Osteoblast (primary cell): ENCODE results near the gene KRT80. TPM values are rescaled to one million over a fixed set of nuclear protein-coding genes. Genes with fewer than 3 reads are reported as not detected.

Source experiments
- DNase-seq: peaks from one replicate; pipeline ENCODE4 v3.0.0; 2011; ENCODE audit warnings: low spot score, mixed read lengths; ENCODE audit not compliant: insufficient read length; ENCODE audit errors: missing footprints
- H2AFZ ChIP-seq: 2 replicates; pipeline ENCODE4 v1.6.0; 2011; ENCODE audit warnings: mild to moderate bottlenecking, low read length
- H3K27ac ChIP-seq: 2 replicates; pipeline ENCODE4 v1.5.1; 2011; ENCODE audit warnings: mild to moderate bottlenecking, low read depth, low read length, moderate library complexity
- H3K27me3 ChIP-seq: 2 replicates; pipeline ENCODE4 v1.6.0; 2012; ENCODE audit warnings: mild to moderate bottlenecking, control low read depth, inconsistent platforms, low read length, moderate library complexity; ENCODE audit not compliant: insufficient read depth
- H3K36me3 ChIP-seq: 2 replicates; pipeline ENCODE4 v1.5.1; 2011; ENCODE audit warnings: mild to moderate bottlenecking, low read length, control low read depth, moderate library complexity; ENCODE audit not compliant: insufficient read depth
- H3K4me1 ChIP-seq: 2 replicates; pipeline ENCODE4 v1.5.1; 2011; ENCODE audit warnings: mild to moderate bottlenecking, low read length, control low read depth, moderate library complexity; ENCODE audit not compliant: insufficient read depth
- H3K4me2 ChIP-seq: 2 replicates; pipeline ENCODE4 v1.6.0; 2011; ENCODE audit warnings: mild to moderate bottlenecking, low read length; ENCODE audit not compliant: insufficient read depth
- H3K4me3 ChIP-seq: fragments of 200-600 bp; sonication (generic); 3 replicates; pipeline ENCODE4 v1.5.1; 2012; ENCODE audit warnings: mild to moderate bottlenecking, low read length, inconsistent platforms; ENCODE audit not compliant: insufficient read depth
- H3K79me2 ChIP-seq: 2 replicates; pipeline ENCODE4 v1.6.0; 2012; ENCODE audit warnings: mild to moderate bottlenecking, low read length, control low read depth, inconsistent platforms; ENCODE audit not compliant: insufficient read depth
- H3K9me3 ChIP-seq: 2 replicates; pipeline ENCODE4 v1.5.1; 2011; ENCODE audit warnings: low read depth, low read length, control low read depth
- H4K20me1 ChIP-seq: 2 replicates; pipeline ENCODE4 v1.6.0; 2012; ENCODE audit warnings: mild to moderate bottlenecking, low read length, control low read depth; ENCODE audit not compliant: insufficient read depth
- CTCF ChIP-seq: IDR thresholded peaks from 2 replicates; pipeline ENCODE4 v1.5.1; 2011; ENCODE audit warnings: mild to moderate bottlenecking, low read depth, low read length, moderate library complexity; ENCODE audit errors: extremely low read depth
- total RNA-seq: library from RNA; depleted of rRNA; stranded (reverse); fragments of >200 nt; gene quantifications from 2 replicates; pipeline ENCODE4 v1.2.3, GENCODE V29; 2012

Gene KRT80
- total RNA-seq, 1 donor, result 0.72 TPM

- no peaks in the 10 kb centered on the region for H3K36me3 ChIP-seq
- H3K79me2 ChIP-seq, result no peaks in the 10 kb centered on the region
- H3K27ac ChIP-seq, result no peak overlapping the region
- H4K20me1 ChIP-seq, result no peaks in the 10 kb centered on the region
- H2AFZ ChIP-seq, result no peak overlapping the region
- no peak overlapping the region for H3K4me2 ChIP-seq
- DNase-seq, result no peak
- no peaks in the 10 kb centered on the region for H3K4me1 ChIP-seq
- H3K27me3 ChIP-seq, result peaks cover 22% of the 10 kb centered on the region
- TF ChIP-seq CTCF, result no peak
- H3K9me3 ChIP-seq, result no peaks in the 10 kb centered on the region
- no peak overlapping the region for H3K4me3 ChIP-seq
Observed at GRCh38 chr12:52130711-52131110, 61.1 kb downstream of the KRT80 start.

DNA sequence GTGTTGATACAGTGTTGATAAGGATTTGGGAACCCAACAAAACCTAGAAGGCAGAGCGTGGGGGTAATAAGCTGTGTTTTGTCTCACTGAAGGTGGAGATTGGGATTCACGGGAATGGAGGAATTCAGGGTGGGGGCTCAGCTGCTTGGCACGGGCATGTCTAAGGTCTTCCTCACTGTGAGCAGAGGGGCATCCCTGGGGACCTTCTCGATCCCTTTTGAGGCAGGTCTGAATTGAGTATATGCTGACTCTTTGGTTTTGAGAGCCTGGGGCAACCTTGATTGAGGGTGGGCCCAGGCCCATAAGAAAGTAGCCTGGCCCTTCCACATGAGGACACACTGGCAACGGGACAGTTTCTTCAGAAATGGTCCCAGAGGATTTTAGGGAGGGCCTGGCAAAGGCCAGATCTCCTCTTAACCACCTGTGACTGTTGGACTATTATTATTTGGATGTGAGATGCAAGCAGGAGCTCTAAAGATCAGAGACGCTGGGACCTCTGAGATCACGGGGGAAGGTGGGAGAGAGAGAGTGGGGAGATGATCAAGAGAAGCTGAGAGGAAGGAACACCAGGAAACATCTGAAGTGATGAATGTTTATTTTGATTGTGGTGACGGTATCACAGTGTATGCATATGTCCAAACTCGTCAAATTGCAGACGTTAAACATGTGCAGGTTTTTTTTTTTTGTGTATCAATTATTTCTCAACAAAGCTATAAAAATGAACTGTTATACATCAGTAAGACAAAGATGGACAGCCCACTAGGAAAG lies 63.9 kb downstream of the KRT80 start:
- no peak overlapping the region for H2AFZ ChIP-seq
- H3K4me2 ChIP-seq, result no peak overlapping the region
- no peak overlapping the region for H3K27ac ChIP-seq
- no peak for TF ChIP-seq CTCF
- no peak overlapping the region for H3K4me3 ChIP-seq
- no peaks in the 10 kb centered on the region for H4K20me1 ChIP-seq
- no peaks in the 10 kb centered on the region for H3K36me3 ChIP-seq
- no peaks in the 10 kb centered on the region for H3K4me1 ChIP-seq
- H3K79me2 ChIP-seq, result no peaks in the 10 kb centered on the region
- peaks cover 17% of the 10 kb centered on the region for H3K27me3 ChIP-seq
- no peaks in the 10 kb centered on the region for H3K9me3 ChIP-seq
- DNase-seq, result no peak

GRCh38 chr12:52126605-52127578 lies 64.9 kb downstream of the KRT80 start:
- DNase-seq, result no peak
- no peaks in the 10 kb centered on the region for H4K20me1 ChIP-seq
- no peaks in the 10 kb centered on the region for H3K4me1 ChIP-seq
- H3K27me3 ChIP-seq, result peaks cover 12% of the 10 kb centered on the region
- no peak for TF ChIP-seq CTCF
- H3K4me3 ChIP-seq, result no peak overlapping the region
- peak overlapping the region; percentile 16 for H2AFZ ChIP-seq
- H3K4me2 ChIP-seq, result no peak overlapping the region
- H3K79me2 ChIP-seq, result no peaks in the 10 kb centered on the region
- no peaks in the 10 kb centered on the region for H3K9me3 ChIP-seq
- no peaks in the 10 kb centered on the region for H3K36me3 ChIP-seq
- H3K27ac ChIP-seq, result no peak overlapping the region
